DLD1 (cell line): ENCODE data around the gene HDAC2.
"Not testable (repeated sequence)": the region's sequence is repeated elsewhere in the genome, so short reads cannot be mapped to it uniquely, and the experiment has no call there.

Experiments
- in situ Hi-C: cut with HindIII; loops from 2 replicates; pipeline ENCODE4 v1.10.0; 2017; ENCODE audit warnings: low sequenced_read_pairs

Gene HDAC2

GRCh38 chr6:113920663-113921267 is 50.2 kb downstream of the HDAC2 start:
- in situ Hi-C loops: no loop called here

- in situ Hi-C loops: not testable (repeated sequence)
Observed at GRCh38 chr6:113910285-113910684, 60.7 kb downstream of the HDAC2 start.

- in situ Hi-C loops: no loop called here
Observed at GRCh38 chr6:113909224-113909856, 61.6 kb downstream of the HDAC2 start.

GRCh38 chr6:113908801-113909200 is 62.1 kb downstream of the HDAC2 start:
- in situ Hi-C loops: no loop called here

GRCh38 chr6:113907102-113907815 is 63.7 kb downstream of the HDAC2 start:
- in situ Hi-C loops: no loop called here

- in situ Hi-C loops: no loop called here
Observed at GRCh38 chr6:113903666-113904330, 67.2 kb downstream of the HDAC2 start.

- in situ Hi-C loops: no loop called here
Observed at GRCh38 chr6:113901482-113901881, 69.5 kb downstream of the HDAC2 start.

- in situ Hi-C loops: no loop called here
Observed at GRCh38 chr6:113894712-113895674, 76.0 kb downstream of the HDAC2 start.

- in situ Hi-C loops: no loop called here
Observed at GRCh38 chr6:113893866-113894265, 77.1 kb downstream of the HDAC2 start.

- in situ Hi-C loops: no loop called here
Observed at GRCh38 chr6:113893451-113893850, 77.5 kb downstream of the HDAC2 start.

GRCh38 chr6:113888956-113889630 is 81.9 kb downstream of the HDAC2 start:
- in situ Hi-C loops: loop anchor here (5.0 kb wide), 1 partner anchor 1107 kb away; no protein-coding TSS in a partner anchor

- in situ Hi-C loops: loop anchor here (5.0 kb wide), 1 partner anchor 1106 kb away; no protein-coding TSS in a partner anchor
Observed at GRCh38 chr6:113888493-113888892, 82.5 kb downstream of the HDAC2 start.

- in situ Hi-C loops: loop anchor here (5.0 kb wide), 1 partner anchor 1104 kb away; no protein-coding TSS in a partner anchor
Observed at GRCh38 chr6:113886512-113886911, 84.4 kb downstream of the HDAC2 start.

- in situ Hi-C loops: no loop called here
Observed at GRCh38 chr6:113884011-113884410, 86.9 kb downstream of the HDAC2 start.
